VCaP (cell line): ENCODE data around the gene TMEM97.

Experiments
- H3K27ac ChIP-seq: fragments of 450-650 bp; 2 replicates; pipeline ENCODE4 v1.5.1; 2017
- CTCF ChIP-seq: fragments of 450-650 bp; conservative IDR thresholded peaks from 2 replicates; pipeline ENCODE4 v1.5.1; 2017; ENCODE audit warnings: mild to moderate bottlenecking, moderate library complexity

The TMEM97 gene

GRCh38 chr17:28317966-28318758 lies 838 bp upstream of the TMEM97 start:
- no peak for TF ChIP-seq CTCF
- peak overlapping the region; percentile 88 for H3K27ac ChIP-seq

GRCh38 chr17:28319598-28319935 lies 567 bp downstream of the TMEM97 start:
- TF ChIP-seq CTCF = no peak
- peak overlapping the region; percentile 88 for H3K27ac ChIP-seq

GRCh38 chr17:28320215-28321061 lies 1.4 kb downstream of the TMEM97 start:
- no peak for TF ChIP-seq CTCF
- peak overlapping the region; percentile 88 for H3K27ac ChIP-seq

GRCh38 chr17:28324267-28324745 lies 5.3 kb downstream of the TMEM97 start:
- no peak for TF ChIP-seq CTCF
- H3K27ac ChIP-seq = peak overlapping the region; percentile 88

- peak overlapping the region; percentile 88 for H3K27ac ChIP-seq
- TF ChIP-seq CTCF = no peak
Measured at GRCh38 chr17:28324781-28325180, 5.8 kb downstream of the TMEM97 start.

- peak overlapping the region; percentile 88 for H3K27ac ChIP-seq
- TF ChIP-seq CTCF = no peak
Measured at GRCh38 chr17:28325211-28325610, 6.2 kb downstream of the TMEM97 start.

GRCh38 chr17:28326114-28326513 lies 7.1 kb downstream of the TMEM97 start:
- TF ChIP-seq CTCF = no peak

More at GRCh38 chr17:28326114-28326513, 7.1 kb downstream of the TMEM97 start:
- peak overlapping the region; percentile 88 for H3K27ac ChIP-seq
